ENCODE measurements around the gene GRK6. TPM values are rescaled to one million over a fixed set of nuclear protein-coding genes. Genes with fewer than 3 reads are reported as not detected.

GRK6 gene
- total and polyA plus RNA-seq, 2 experiments from 2014 or later: 13.0 to 56.8 TPM

DNA sequence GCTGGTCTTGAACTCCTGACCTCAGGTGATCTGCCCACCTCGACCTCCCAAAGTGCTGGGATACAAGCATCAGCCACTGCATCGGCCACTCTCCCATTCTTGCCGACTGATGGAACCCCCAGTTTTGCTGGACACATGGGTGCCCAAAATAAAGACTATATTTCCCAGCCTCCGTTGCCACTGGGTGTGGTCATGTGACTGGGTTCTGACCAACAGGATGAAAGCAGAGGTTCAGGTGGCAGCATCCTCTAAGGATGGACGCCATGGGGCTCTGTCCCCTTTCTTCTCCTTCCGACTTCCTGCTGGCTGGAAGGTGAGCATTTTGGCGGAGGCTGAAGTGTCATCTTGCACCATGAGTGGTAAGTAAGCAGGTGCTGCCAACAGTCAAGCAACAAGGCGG is 60.7 kb downstream of the GRK6 start:
- Histone ChIP-seq H3K4me2 (no peak overlapping the region), H3K36me3 (ENCODE audit: insufficient read depth) (peaks cover 14% of the 10 kb centered on the region), H3K4me1 (ENCODE audit: insufficient read depth) (peaks cover 5% of the 10 kb centered on the region; the same call in 1 of the 2 replicates), H2AFZ (no peak overlapping the region), H3K27ac (ENCODE audit: low read depth) (no peak overlapping the region), H3K27me3 (ENCODE audit: insufficient read depth) (no peaks in the 10 kb centered on the region), H3F3A (replicated peaks; ENCODE audit: low read depth) (0 out of 2 replicates have a peak, but pooled peaks cover 6% of the 10 kb centered on the region), H3K79me2 (replicated peaks; ENCODE audit: insufficient read depth) (no peaks in the 10 kb centered on the region), H3K4me3 (no peak overlapping the region), H3K9me2 (ENCODE audit: insufficient read depth) (no peaks in the 10 kb centered on the region), H4K20me1 (replicated peaks; ENCODE audit: insufficient read depth) (no peaks in the 10 kb centered on the region; the same call in 1 of the 2 replicates)
- Mint-ChIP-seq H3K27ac (no peak overlapping the region), H3K4me3 (no peak overlapping the region), H3K9me3 (peaks cover 2% of the 10 kb centered on the region; the same call in 1 of the 3 replicates), H3K4me1 (peaks cover 6% of the 10 kb centered on the region), H3K27me3 (ENCODE audit: insufficient read depth, low read depth, poor library complexity) (peaks cover 31% of the 10 kb centered on the region), H3K36me3 (ENCODE audit: low read depth) (peaks cover 78% of the 10 kb centered on the region)
- DNase-seq (ENCODE audit: low spot score): no peak
- no peak for TF ChIP-seq NANOG (IDR thresholded peaks at IDR 0.05; ENCODE audit: borderline replicate concordance)
- TF ChIP-seq EZH2 (IDR thresholded peaks at IDR 0.05; ENCODE audit: low read depth, unreplicated experiment): no peak
- TF ChIP-seq, protein P1, sequence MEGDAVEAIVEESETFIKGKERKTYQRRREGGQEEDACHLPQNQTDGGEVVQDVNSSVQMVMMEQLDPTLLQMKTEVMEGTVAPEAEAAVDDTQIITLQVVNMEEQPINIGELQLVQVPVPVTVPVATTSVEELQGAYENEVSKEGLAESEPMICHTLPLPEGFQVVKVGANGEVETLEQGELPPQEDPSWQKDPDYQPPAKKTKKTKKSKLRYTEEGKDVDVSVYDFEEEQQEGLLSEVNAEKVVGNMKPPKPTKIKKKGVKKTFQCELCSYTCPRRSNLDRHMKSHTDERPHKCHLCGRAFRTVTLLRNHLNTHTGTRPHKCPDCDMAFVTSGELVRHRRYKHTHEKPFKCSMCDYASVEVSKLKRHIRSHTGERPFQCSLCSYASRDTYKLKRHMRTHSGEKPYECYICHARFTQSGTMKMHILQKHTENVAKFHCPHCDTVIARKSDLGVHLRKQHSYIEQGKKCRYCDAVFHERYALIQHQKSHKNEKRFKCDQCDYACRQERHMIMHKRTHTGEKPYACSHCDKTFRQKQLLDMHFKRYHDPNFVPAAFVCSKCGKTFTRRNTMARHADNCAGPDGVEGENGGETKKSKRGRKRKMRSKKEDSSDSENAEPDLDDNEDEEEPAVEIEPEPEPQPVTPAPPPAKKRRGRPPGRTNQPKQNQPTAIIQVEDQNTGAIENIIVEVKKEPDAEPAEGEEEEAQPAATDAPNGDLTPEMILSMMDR (conservative IDR thresholded peaks at IDR 0.05; ENCODE audit: low read depth in 2 of 2): no peak
- TF ChIP-seq, protein P2, sequence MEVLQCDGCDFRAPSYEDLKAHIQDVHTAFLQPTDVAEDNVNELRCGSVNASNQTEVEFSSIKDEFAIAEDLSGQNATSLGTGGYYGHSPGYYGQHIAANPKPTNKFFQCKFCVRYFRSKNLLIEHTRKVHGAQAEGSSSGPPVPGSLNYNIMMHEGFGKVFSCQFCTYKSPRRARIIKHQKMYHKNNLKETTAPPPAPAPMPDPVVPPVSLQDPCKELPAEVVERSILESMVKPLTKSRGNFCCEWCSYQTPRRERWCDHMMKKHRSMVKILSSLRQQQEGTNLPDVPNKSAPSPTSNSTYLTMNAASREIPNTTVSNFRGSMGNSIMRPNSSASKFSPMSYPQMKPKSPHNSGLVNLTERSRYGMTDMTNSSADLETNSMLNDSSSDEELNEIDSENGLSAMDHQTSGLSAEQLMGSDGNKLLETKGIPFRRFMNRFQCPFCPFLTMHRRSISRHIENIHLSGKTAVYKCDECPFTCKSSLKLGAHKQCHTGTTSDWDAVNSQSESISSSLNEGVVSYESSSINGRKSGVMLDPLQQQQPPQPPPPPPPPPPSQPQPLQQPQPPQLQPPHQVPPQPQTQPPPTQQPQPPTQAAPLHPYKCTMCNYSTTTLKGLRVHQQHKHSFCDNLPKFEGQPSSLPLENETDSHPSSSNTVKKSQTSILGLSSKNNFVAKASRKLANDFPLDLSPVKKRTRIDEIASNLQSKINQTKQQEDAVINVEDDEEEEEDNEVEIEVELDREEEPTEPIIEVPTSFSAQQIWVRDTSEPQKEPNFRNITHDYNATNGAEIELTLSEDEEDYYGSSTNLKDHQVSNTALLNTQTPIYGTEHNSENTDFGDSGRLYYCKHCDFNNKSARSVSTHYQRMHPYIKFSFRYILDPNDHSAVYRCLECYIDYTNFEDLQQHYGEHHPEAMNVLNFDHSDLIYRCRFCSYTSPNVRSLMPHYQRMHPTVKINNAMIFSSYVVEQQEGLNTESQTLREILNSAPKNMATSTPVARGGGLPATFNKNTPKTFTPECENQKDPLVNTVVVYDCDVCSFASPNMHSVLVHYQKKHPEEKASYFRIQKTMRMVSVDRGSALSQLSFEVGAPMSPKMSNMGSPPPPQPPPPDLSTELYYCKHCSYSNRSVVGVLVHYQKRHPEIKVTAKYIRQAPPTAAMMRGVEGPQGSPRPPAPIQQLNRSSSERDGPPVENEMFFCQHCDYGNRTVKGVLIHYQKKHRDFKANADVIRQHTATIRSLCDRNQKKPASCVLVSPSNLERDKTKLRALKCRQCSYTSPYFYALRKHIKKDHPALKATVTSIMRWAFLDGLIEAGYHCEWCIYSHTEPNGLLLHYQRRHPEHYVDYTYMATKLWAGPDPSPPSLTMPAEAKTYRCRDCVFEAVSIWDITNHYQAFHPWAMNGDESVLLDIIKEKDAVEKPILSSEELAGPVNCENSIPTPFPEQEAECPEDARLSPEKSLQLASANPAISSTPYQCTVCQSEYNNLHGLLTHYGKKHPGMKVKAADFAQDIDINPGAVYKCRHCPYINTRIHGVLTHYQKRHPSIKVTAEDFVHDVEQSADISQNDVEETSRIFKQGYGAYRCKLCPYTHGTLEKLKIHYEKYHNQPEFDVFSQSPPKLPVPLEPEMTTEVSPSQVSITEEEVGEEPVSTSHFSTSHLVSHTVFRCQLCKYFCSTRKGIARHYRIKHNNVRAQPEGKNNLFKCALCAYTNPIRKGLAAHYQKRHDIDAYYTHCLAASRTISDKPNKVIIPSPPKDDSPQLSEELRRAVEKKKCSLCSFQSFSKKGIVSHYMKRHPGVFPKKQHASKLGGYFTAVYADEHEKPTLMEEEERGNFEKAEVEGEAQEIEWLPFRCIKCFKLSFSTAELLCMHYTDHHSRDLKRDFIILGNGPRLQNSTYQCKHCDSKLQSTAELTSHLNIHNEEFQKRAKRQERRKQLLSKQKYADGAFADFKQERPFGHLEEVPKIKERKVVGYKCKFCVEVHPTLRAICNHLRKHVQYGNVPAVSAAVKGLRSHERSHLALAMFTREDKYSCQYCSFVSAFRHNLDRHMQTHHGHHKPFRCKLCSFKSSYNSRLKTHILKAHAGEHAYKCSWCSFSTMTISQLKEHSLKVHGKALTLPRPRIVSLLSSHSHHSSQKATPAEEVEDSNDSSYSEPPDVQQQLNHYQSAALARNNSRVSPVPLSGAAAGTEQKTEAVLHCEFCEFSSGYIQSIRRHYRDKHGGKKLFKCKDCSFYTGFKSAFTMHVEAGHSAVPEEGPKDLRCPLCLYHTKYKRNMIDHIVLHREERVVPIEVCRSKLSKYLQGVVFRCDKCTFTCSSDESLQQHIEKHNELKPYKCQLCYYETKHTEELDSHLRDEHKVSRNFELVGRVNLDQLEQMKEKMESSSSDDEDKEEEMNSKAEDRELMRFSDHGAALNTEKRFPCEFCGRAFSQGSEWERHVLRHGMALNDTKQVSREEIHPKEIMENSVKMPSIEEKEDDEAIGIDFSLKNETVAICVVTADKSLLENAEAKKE (CRISPR knock-in tag; IDR thresholded peaks at IDR 0.05): no peak
- TF ChIP-seq POLR2AphosphoS5 (IDR thresholded peaks at IDR 0.05; ENCODE audit: low read depth): no peak
- no peak for TF ChIP-seq ZNF331 (CRISPR knock-in tag; IDR thresholded peaks at IDR 0.05; ENCODE audit: low read depth)
- TF ChIP-seq CREB1 (CRISPR knock-in tag; IDR thresholded peaks at IDR 0.05; ENCODE audit: low read depth): no peak
- TF ChIP-seq, protein P3, sequence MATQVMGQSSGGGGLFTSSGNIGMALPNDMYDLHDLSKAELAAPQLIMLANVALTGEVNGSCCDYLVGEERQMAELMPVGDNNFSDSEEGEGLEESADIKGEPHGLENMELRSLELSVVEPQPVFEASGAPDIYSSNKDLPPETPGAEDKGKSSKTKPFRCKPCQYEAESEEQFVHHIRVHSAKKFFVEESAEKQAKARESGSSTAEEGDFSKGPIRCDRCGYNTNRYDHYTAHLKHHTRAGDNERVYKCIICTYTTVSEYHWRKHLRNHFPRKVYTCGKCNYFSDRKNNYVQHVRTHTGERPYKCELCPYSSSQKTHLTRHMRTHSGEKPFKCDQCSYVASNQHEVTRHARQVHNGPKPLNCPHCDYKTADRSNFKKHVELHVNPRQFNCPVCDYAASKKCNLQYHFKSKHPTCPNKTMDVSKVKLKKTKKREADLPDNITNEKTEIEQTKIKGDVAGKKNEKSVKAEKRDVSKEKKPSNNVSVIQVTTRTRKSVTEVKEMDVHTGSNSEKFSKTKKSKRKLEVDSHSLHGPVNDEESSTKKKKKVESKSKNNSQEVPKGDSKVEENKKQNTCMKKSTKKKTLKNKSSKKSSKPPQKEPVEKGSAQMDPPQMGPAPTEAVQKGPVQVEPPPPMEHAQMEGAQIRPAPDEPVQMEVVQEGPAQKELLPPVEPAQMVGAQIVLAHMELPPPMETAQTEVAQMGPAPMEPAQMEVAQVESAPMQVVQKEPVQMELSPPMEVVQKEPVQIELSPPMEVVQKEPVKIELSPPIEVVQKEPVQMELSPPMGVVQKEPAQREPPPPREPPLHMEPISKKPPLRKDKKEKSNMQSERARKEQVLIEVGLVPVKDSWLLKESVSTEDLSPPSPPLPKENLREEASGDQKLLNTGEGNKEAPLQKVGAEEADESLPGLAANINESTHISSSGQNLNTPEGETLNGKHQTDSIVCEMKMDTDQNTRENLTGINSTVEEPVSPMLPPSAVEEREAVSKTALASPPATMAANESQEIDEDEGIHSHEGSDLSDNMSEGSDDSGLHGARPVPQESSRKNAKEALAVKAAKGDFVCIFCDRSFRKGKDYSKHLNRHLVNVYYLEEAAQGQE (IDR thresholded peaks at IDR 0.05; ENCODE audit: unreplicated experiment): no peak
- TF ChIP-seq STAT1 (IDR thresholded peaks at IDR 0.05; ENCODE audit: unreplicated experiment): no peak
- TF ChIP-seq ETS1 (IDR thresholded peaks at IDR 0.05): no peak
- TF ChIP-seq JUNB (IDR thresholded peaks at IDR 0.05; ENCODE audit: unreplicated experiment): no peak
- TF ChIP-seq EZH2phosphoT487 (IDR thresholded peaks at IDR 0.05; ENCODE audit: unreplicated experiment): no peak
- TF ChIP-seq ZNF114 (CRISPR knock-in tag; IDR thresholded peaks at IDR 0.05): no peak
- no peak for ATAC-seq

Data from GM23338 (cell line).